Mesenteric fat pad (tissue), 1 donor: Measurements from ENCODE around the gene MDGA2. TPM values are rescaled to one million over a fixed set of nuclear protein-coding genes. Genes with fewer than 3 reads are reported as not detected.

ENCODE experiments used
- DNase-seq: peaks from one replicate; pipeline ENCODE4 v3.0.0-alpha.2; 2020; ENCODE audit warnings: low spot score
- total RNA-seq: library from RNA; stranded (reverse); fragmentation: NEBNext Ultra II Directional; extraction: Animal tissue kit (Norgen Biotek cat#: 25700); gene quantifications from one replicate; pipeline ENCODE4 v1.2.1, GENCODE V29; 2021
- donor health status: DM: yes; HTN: yes; CAD: no.

The MDGA2 gene
- total RNA-seq, 1 donor from 2014 or later, result not detected

DNA sequence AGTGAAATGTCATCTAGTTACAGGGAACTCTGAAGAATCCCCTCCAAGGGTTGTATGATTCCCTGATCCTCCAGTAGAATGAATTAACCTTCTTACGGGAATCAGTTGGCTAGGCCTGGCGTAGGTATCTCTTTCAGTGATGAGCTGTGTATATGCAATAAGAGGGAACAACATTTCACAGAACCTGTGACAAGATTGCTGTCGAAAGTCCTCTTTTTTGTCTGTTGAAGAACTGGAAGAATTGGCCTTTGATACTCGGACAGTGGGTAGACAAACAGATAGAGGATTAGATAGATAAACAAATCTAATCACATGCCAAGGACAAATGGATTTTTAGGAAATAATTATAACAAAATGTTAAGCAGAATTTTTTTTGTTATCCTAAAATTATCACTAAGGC lies 184.6 kb downstream of the MDGA2 start:
- DNase-seq, result no peak

DNA sequence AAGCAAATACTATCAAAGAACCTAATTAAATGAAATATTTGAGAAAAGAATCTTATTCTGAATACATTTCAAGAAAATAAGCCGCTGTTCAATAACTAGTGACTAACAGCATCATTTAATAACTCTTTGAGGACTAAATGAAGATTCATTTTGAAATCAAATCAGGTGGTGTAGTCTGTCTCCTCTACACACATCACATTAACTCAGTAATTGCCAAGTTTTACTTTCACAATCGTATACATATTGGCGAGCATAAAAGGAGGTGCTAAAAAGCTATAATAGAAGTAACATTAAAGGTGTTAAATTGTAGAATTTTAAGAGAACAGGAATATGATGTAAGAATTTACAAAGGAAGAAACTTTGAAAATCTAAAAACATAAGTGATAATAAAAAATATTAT lies 185.1 kb downstream of the MDGA2 start:
- DNase-seq, result no peak

DNA sequence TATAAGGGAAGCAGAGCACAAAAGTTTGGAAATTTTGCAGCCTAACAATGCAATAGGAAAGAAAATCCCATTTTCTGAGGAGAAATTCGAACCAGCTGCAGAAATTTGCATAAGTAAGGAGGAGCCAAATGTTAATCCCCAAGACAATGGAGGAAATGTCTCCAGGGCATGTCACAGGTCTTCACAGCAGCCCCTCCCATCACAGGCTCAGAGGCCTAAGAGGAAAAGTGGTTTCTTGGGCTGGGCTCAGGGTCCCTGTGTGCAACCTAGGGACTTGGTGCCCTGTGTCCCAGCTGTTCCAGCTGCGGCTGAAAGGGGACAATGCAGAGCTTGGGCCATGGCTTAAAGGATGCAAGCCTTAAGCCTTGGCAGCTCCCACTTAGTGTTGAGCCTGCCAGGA lies 190.0 kb downstream of the MDGA2 start:
- no peak for DNase-seq

DNA sequence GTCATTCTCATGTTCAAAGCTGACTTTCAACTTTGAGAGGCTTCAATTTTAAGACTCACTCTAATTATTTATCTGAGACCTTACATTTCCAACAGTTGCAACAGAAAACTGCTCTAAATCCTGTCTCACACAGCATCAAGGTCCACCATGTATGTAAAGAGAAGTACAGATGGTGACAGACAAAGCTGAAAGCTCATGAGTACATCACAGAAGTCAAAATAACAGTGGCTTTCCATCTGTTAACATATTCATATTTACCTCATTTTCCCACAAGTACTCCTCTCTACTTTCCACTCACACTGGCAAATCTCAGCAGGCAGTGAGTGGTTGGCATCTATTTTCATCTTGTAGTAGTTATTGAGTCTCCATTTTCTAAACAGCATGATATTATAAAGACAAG lies 192.0 kb downstream of the MDGA2 start:
- DNase-seq, result no peak

DNA sequence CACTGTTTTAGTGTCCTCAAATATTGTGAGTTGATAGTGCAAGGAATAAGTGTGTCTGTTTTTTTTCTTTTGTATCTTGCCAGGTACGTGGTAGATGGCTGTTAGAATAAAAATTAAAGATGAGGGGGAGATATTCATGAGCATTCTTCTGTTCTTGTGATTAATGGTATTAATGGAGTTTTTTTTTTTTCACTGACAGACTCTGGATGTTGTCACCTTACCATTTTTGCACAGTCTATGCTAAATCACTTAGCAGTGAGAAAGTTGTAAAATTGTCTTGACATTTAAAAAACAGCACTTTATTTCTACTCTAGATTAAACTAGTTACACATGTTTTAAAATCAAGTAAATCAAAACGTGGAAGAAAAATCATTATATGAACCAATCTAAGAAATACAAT lies 204.3 kb downstream of the MDGA2 start:
- DNase-seq, result no peak

DNA sequence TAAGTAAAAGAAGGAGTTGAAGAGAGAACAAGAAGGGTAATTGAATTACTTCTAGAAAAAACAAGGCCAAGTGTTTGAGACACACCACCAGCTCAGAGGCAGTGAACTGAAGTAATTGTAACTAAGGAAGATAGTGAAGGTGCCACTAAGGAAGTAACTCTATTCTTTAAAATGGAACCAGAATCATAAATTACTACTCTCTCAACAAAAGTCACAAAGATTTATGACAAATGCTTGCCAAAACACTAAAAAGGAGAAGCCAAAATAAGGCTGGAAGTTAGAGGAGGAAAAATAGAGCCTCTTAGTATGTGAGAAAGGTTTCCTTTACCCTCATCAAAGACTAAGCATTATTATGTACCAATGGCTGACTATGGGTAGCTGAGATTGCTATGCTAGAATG lies 208.5 kb downstream of the MDGA2 start:
- DNase-seq, result no peak

DNA sequence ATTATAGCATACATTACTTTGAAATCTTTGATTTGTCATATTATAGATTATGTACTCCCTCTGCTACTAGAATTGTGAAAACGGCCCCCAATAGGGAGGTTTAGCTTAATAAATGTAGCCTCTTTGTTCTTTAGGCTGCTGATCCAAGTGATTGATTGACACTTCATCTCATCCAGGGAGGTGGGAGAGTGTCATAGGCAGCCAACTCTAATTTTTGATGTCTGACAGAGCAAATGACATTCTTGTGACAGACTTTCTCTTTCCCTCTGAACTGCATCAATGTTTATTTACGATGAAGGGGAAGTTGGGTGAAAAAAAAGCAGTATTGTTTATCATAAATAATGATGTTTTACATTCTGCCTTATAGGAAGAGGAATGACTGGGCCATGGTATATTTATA lies 221.4 kb downstream of the MDGA2 start:
- DNase-seq, result no peak

DNA sequence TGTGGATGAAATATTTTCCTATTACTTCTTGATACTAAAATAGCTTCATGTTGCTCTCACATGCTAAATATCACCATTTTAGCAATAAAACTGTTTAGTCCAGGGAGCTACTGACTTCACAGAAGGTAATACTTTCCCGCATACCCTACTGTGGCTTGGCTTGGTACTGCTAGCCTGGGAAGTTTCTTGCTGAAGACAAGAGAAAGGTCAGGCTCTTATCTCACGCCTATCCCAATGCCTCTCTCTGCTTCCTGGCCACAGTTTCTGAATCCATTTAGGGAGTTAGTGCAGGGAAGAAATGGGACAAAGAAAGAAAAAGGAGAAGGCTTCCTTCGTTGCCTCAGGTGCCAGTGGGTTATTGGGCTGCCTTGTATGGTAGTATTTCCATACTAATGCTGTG lies 228.3 kb downstream of the MDGA2 start:
- no peak for DNase-seq

DNA sequence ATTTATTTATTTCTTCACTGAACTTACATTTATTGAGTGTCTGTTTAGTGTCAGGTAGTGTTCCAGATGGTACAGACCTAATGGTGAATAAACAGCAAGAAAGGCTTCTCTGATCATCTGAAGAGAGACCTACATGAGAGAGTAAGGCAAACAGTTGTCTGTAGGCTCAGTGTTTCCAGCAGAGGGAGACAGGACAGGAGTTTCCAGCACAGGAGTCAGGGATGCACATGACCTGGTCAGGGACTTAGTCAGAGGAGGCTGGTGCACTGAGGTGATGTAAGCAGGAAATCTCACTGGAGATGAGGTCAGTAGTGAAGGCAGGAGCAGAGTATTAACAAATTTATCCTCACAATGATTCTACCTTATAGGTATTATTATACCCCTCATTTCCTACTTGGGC lies 233.2 kb downstream of the MDGA2 start:
- DNase-seq, result no peak

DNA sequence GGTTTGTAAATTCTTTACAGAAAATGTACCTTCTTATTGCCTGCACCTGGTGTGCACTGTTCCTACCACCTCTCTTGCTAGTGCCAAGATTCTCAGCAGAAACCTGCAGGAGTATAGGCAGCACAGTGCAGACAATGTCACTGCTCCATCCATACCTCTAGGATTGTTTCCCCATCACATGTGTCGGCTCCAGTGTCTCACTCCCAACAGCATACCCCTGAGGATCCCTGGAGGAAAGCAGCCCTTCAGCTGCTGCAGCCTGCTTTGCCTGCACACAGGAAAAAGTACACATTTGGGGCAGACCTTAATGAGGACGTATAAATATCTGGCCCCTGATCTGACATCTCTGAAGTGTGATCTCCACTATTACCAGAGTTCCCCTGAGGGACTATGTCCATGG lies 235.5 kb downstream of the MDGA2 start:
- DNase-seq, result no peak

DNA sequence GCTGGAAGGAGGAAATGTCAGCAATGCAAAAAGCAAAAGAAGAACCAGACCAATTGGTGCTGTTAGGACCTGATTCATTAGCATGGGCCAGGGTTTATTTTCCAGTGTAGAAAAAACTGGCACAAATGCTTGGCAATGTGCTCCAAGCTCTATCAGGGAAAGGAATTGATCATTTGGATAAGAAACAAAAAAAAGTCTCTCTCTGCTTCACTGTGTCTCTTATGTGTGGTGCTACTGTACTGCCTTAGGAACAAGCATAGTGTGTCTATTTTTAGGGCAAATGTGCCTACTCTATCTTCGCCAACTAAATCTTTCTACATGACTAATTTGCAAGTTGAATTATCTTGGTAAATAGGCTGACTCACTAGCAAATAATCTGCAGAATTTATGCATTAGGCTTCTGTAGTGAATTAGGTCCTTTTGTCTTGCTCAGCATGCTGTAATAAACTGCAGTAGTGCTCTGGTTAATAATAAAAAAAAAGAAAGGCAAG lies 236.7 kb downstream of the MDGA2 start:
- DNase-seq, result no peak

DNA sequence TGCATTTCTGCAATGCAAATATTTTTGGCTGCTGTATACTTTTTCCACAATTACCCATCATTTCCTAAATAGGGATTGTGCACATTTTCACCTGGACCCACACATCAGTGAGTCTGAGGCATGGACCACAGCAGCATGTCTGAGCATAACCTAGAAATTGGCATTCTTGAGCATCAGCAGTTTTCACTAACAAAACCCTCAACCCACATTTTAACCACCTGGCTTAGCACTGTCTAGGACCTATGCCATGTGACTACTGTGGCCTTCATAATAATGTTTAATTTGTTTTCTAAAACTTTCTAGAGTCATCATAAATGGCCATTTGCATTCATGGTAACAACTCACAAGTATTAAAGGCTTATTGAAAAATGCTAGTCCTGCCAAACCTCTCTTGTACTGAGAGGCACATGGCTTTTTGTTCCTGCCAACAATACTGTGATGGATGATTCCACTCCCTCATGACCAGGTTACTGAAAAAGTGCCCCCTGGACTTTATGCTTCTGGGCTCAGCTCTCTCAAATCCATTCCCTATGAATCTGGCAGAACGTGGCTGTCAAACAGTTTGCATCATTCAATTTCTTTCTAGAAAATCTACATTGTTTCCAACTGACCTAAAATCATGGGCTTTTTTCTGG lies 240.0 kb downstream of the MDGA2 start:
- no peak for DNase-seq

DNA sequence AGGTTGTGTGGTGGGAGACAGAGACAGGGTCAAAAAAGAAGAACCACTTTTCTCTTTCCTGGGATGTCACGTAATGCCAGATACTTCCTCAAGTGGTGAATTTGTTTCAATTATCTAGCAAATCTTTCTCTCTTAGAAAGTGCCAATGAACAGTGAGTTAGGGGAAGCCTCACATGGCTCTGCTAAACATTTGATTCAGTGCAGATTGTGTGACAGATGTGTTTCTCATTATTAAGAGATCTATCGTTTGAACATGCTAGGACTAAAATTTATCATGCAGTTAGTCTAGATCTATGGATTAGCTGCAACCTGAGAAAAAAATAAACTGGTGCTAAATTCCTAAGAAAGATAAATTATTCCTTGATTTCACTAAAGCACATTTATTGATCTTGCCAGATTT lies 247.8 kb downstream of the MDGA2 start:
- no peak for DNase-seq

DNA sequence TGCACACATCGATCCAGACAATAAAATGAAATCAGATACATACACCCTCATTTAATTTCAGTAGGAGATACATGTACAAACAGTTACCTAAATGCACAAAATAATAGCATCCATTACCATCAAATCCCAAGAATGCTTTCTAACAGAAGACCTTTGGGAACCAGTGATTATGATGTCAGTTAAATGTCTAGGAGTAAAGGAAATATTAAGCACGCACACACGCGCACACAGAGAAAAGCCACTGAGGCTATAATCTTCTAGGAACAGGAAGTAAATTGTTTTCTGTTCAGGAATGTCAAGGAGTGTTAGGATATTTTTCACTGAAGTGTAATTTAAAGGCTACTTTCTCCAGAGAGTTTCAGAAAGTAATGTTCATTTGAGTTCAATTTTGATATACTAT lies 250.1 kb downstream of the MDGA2 start:
- no peak for DNase-seq

DNA sequence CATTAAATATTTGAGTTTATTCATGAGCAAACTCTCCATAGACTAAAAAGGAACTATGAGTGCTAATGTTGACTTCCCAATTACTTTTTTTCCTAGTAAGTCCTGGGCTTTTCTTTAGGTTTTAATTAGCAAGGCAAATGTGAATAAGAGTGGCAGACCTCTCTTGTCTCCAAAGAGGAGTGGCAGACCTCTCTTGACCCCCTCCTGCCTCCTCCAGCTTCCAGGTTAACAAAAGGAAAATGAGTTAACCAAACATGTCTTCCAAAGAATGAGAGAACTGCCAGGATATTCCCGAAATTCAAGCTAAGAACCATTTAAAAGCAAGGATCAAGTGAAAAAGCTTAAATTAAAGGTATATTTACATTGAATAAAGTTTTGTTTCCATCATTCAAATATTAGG lies 253.2 kb downstream of the MDGA2 start:
- no peak for DNase-seq

DNA sequence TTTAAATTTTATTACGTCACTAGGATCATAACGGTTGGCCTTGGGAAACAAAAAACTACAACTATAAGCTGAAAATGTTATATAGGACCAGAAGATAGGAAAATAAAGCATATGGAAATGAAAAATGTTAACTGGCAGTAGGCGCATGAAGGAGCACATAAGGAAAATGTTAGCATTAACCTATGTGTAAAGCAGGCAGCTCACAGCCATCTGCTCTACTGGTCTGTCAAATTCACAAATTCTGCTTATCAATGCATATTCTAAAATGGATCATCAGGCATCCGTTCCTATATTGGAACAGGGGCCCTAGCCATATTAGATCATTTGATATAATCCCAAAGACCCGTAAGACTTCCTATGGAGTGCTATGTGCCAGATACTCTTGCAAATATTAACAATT lies 263.9 kb downstream of the MDGA2 start:
- no peak for DNase-seq

DNA sequence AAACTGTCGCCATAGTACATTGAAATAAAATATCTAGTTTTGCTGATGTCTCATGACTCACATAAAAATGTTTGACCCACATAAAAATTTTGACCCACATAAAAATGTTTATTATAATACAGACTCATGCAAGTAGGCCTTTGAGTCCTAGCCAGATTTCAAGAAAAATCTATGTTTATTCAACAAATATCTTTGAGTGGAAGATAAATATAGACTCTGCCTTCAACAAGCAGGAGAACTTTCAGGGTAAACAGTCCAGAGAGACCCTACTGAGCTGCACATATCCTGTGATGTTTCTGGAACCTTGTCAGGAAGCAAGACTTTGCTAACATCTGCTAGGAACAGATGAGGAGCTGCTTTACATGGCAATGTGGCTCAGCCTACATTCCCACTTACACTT lies 283.1 kb downstream of the MDGA2 start:
- DNase-seq, result no peak

DNA sequence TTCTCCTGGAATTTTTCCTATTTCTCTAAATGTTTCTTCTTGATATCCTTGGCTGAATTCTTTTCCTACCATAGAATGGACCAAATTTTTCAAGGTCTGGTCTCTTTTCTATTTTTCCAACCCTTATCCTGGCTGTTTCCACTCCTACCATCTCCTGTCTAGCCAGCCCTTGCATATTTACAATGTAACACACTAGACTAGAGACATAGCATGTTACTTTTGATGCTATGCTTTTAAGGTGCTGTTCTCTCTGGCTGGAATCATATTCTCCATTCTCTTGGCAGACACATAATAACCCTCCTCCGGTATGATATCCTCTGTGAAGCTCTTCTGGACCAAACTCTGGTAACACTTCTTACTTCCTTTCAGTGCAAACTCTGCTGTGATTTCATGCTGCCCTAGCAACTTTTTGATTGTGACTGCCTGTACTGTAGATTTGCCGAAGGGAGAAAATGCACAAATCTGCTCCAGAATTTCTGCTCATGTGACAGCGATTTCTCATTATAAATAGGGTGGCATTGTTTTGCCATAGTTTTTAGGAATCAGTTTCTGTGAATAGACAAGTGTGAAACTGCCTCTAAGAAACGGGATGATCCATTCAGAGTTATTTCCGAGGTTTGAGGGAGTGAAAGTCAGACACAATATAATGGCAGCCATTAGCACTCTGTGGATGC lies 284.4 kb downstream of the MDGA2 start:
- DNase-seq, result no peak

DNA sequence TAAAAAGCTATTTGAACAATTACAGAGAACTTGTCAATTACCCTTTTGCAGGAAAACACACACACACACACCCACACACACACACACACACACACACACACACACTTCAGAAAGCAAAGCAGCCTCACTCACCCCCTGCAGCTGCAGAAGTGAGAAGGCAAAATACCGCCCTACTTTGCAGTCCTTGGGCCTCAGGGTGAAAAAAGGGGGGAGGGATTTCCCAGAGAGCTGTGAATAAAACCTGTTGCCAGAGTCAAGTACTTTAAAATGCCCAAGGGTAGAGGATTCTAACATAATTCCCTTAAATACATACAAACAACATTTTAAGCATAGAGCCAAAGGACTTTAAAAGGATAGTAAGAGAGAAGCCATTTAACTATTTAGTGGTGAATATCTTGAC lies 285.9 kb downstream of the MDGA2 start:
- DNase-seq, result no peak

DNA sequence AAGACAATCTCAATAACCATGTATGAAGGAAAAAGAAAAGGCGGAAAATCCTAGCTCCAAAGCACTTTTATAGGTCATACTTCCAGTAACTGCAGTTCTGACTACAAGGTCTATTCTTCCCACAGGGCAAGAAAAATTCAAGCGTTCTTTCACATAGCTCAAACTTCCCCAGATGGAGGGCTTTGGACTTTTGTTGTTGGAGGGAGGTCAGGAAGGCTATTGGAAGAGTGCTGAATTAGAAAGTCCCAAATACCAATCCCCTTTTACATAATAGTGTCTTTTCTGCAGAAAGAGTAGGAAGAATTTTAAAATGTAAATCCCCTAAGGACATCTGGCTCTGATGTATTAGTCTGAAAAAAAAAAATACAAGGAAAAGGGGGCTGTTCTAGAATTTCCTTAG lies 309.4 kb downstream of the MDGA2 start:
- no peak for DNase-seq

DNA sequence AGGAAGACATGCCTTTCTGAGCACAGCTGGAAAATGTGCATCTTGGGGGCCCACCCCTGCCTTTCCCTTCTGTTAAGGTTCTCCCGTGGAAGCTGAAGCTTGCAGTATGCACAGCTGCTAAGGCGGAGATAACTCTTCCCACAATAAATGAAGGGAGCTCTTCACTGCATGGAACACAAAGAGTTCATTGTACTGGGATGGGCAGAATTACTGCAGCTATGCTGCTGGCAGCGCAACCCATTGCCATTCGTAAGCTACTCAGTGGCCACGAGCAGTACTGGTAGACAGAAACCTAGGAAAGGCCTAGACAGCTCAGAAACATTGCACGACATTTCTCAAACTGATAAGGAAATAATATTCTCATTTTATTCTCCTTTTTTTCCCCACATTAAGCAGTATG lies 310.2 kb downstream of the MDGA2 start:
- no peak for DNase-seq

DNA sequence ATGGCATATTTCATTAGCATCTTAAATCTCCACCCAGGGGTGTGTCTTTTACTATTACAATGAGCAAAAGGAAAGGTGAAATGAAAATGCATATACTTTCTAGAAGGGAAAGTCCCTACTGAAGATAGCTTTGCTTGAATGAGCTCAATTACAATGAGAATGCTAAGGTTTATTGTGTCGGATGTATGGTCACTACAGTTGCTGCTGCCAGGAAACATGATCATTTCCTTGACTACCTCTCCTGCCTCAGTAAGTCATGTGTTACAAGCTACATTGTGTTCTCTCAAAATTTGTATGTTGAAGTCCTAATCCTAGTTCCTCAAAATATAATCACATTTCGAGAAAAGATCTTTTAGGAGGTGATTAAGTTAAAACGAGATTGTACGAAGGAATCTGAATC lies 322.2 kb downstream of the MDGA2 start:
- DNase-seq, result no peak

DNA sequence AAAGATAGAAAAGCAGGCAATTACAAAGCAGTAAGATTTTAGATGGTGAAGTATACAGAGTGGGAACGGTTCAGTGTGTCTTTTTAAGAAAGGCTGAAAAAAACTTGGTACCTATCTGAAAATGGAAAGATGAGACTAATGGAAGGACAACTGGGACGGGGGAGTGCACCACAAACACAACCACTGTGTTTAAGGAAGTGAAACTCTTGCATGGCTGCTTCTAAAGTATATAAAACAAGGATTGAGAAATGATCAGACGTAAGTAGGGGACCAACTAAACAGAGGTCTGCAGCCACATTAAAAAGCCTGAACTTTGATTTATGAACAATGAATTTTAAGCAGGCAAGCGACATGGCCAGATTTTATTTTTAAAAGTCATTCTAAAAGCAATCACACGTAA lies 328.6 kb downstream of the MDGA2 start:
- DNase-seq, result no peak
